BJ (cell line): ENCODE results near the gene MOG. TPM values are rescaled to one million over a fixed set of nuclear protein-coding genes. Genes with fewer than 3 reads are reported as not detected.

ENCODE experiments used
- CTCF ChIA-PET: fragments of 350-600 bp; formaldehyde crosslinking; extraction: SDS; loops from one replicate; lab custom pipeline; 2021; ENCODE audit warnings: antibody characterized with exemption, inconsistent platforms; lab: Yijun Ruan, JAX
- POLR2A ChIA-PET: fragments of 300-600 bp; sonication (Branson Sonifier 250); formaldehyde crosslinking; extraction: SDS; loops from one replicate; lab custom pipeline; 2021; ENCODE audit warnings: antibody characterized with exemption; lab: Charles Lee
- DNase-seq: peaks from one replicate; pipeline ENCODE4 v3.0.0-alpha.2; 2011; ENCODE audit warnings: low read depth
- H3K27me3 ChIP-seq: 2 replicates; pipeline ENCODE4 v1.6.0; 2011; ENCODE audit warnings: low read length; ENCODE audit not compliant: control insufficient read depth, insufficient read depth
- H3K36me3 ChIP-seq: 2 replicates; pipeline ENCODE4 v1.5.1; 2011; ENCODE audit warnings: low read length; ENCODE audit not compliant: control insufficient read depth, insufficient read depth
- H3K4me3 ChIP-seq: 2 replicates; pipeline ENCODE4 v1.5.1; 2011; ENCODE audit warnings: low read depth, mild to moderate bottlenecking, control low read depth, low read length
- polyA plus RNA-seq: library from polyadenylated mRNA; depleted of rRNA; stranded (reverse); fragments of >200 nt; gene quantifications from 2 replicates; pipeline ENCODE4 v1.2.3, GENCODE V29; 2011; rRNA removed
- small RNA-seq: library from RNA; depleted of rRNA; stranded (forward); fragments of <200 nt; gene quantifications from one replicate; pipeline ENCODE3, GENCODE V24; 2012; ENCODE audit warnings: low replicate concordance, low read depth; ENCODE audit not compliant: insufficient read length
- TF ChIP-seq, protein P1 (sequence below): IDR thresholded peaks from 2 replicates; pipeline ENCODE4 v1.5.1; 2011; ENCODE audit warnings: low read depth, mild to moderate bottlenecking, control low read depth, inconsistent platforms, low read length, moderate library complexity; ENCODE audit not compliant: insufficient read depth

Gene MOG
- polyA plus RNA-seq, 1 experiment, result not detected

- CTCF ChIA-PET, result interaction anchor here (0.7 to 2.0 kb wide), 2 partner anchors 40 to 61 kb away, joined by 3 to 5 read pairs; no protein-coding TSS in a partner anchor
- POLR2A ChIA-PET, result no interaction called here
Measured at GRCh38 chr6:29709188-29709587, 52.3 kb downstream of the MOG start.

GRCh38 chr6:29710281-29710941 lies 53.5 kb downstream of the MOG start:
- ChIA-PET CTCF (interaction anchor here (0.5 to 1.0 kb wide), 5 partner anchors 11 to 124 kb away, joined by 3 to 4 read pairs (median 3); no protein-coding TSS in a partner anchor), POLR2A (no interaction called here)
- no peaks in the 10 kb centered on the region for H3K36me3 ChIP-seq
- H3K27me3 ChIP-seq, result peaks cover 7% of the 10 kb centered on the region
- no peak for DNase-seq
- no peak overlapping the region for H3K4me3 ChIP-seq
- TF ChIP-seq, protein P1, sequence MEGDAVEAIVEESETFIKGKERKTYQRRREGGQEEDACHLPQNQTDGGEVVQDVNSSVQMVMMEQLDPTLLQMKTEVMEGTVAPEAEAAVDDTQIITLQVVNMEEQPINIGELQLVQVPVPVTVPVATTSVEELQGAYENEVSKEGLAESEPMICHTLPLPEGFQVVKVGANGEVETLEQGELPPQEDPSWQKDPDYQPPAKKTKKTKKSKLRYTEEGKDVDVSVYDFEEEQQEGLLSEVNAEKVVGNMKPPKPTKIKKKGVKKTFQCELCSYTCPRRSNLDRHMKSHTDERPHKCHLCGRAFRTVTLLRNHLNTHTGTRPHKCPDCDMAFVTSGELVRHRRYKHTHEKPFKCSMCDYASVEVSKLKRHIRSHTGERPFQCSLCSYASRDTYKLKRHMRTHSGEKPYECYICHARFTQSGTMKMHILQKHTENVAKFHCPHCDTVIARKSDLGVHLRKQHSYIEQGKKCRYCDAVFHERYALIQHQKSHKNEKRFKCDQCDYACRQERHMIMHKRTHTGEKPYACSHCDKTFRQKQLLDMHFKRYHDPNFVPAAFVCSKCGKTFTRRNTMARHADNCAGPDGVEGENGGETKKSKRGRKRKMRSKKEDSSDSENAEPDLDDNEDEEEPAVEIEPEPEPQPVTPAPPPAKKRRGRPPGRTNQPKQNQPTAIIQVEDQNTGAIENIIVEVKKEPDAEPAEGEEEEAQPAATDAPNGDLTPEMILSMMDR, result no peak

More at GRCh38 chr6:29709188-29709587, 52.3 kb downstream of the MOG start:
- Histone ChIP-seq H3K27me3 (peaks cover 8% of the 10 kb centered on the region), H3K4me3 (no peak overlapping the region), H3K36me3 (no peaks in the 10 kb centered on the region)
- TF ChIP-seq, protein P1, result no peak
- DNase-seq, result no peak

DNA sequence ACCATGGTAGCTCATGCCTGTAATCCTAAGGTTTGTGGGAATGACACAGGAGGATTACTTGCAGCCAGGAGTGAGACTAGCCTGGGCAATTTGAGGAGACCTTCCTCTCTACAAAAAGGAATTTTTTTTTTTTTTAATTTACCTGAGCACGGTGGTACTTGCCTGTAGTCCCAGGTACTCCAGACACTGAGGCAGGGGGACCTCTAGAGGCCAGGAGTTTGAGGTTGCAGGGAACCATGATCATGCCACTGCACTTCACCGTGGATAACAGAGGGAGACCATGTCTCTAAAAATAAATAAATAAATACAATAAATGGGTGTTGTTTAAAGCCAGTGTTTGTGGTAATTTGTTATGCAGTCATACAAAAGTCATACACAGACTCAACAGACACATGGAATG lies 64.0 kb downstream of the MOG start:
- no peak for DNase-seq
- ChIA-PET CTCF (interaction anchor here (0.6 to 1.3 kb wide), 2 partner anchors 71 to 409 kb away, joined by 3 read pairs; no protein-coding TSS in a partner anchor), POLR2A (no interaction called here)
- no peak overlapping the region for H3K4me3 ChIP-seq
- peaks cover 5% of the 10 kb centered on the region for H3K36me3 ChIP-seq
- no peaks in the 10 kb centered on the region; the same call in none of the 2 replicates for H3K27me3 ChIP-seq
- TF ChIP-seq, protein P1, result no peak

Small RNA genes lying within 50 kb of the gene (small RNA-seq; reads per million reads assigned to genes)
- not detected for gene SUMO2P1

Other genes with a start within 250 kb of the MOG start
- not detected in 2 replicates for gene OR12D1, start 242.2 kb upstream of the MOG start, polyA plus RNA-seq
- not detected in 2 replicates for gene OR10C1, start 217.8 kb upstream of the MOG start, polyA plus RNA-seq
- not detected in 2 replicates for gene OR11A1, start 200.0 kb upstream of the MOG start, polyA plus RNA-seq
- gene OR2H1, start 199.9 kb upstream of the MOG start, polyA plus RNA-seq, result not detected in 2 replicates
- gene MAS1L, start 169.1 kb upstream of the MOG start, polyA plus RNA-seq, result not detected in 2 replicates
- gene UBD, start 97.4 kb upstream of the MOG start, polyA plus RNA-seq, result not detected in 2 replicates
- gene OR2H2, start 72.0 kb upstream of the MOG start, polyA plus RNA-seq, result not detected in 2 replicates
- 14.5 and 16.3 TPM in 2 replicates for gene GABBR1, start 23.9 kb upstream of the MOG start, polyA plus RNA-seq
- 0.27 and 0.32 TPM in 2 replicates for gene ZFP57, start 24.1 kb downstream of the MOG start, polyA plus RNA-seq
- 19.3 and 30.7 TPM in 2 replicates for gene HLA-F, start 66.3 kb downstream of the MOG start, polyA plus RNA-seq
- gene HLA-G, start 170.7 kb downstream of the MOG start, polyA plus RNA-seq, result not detected in 2 replicates